ENCODE results near the gene STAT5B. TPM values are rescaled to one million over a fixed set of nuclear protein-coding genes. Genes with fewer than 3 reads are reported as not detected.

Gene STAT5B
- total and polyA plus RNA-seq, 2 of the 13 experiments (the other 11 are each of a cell fraction or from before 2014, with no cell fraction given), result 21.0 to 42.8 TPM

DNA sequence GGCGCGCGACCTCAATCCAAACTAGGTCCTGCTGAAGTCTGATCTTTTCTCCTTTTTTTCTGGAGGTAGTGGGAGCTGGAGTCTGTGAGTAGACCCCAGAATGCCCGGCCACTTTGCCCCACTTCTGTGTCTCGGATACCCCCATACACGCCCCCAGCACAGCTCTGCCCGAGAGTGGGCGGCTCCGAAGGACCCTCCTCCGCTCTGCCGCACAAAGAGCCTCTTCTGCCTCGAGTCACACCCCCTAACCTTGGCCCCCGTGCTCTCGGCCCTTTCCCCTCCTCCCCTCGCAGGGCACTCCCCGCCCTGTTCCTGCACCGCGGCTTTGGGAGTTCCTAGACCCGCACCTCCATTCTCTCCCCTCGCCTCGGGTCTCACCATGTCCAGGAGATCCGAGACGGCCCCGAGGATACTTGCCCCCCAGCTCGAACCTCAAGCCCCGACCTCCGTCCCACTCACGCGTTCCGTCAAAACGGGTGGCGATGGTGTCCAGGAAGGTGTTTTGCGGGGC is 95.7 kb downstream of the STAT5B start (continued):
- TF ChIP-seq NFYB (CRISPR knock-in tag; IDR thresholded peaks at IDR 0.05), result no peak
- peak; percentile 42; the same call in 1 of the 2 replicates for TF ChIP-seq ZNF724P (CRISPR knock-in tag; IDR thresholded peaks at IDR 0.05; ENCODE audit: borderline replicate concordance)
- TF ChIP-seq ZNF547 (CRISPR knock-in tag; IDR thresholded peaks at IDR 0.05), result no peak
- no peak for TF ChIP-seq HOXA5 (CRISPR knock-in tag; IDR thresholded peaks at IDR 0.05)
- TF ChIP-seq, protein P1, sequence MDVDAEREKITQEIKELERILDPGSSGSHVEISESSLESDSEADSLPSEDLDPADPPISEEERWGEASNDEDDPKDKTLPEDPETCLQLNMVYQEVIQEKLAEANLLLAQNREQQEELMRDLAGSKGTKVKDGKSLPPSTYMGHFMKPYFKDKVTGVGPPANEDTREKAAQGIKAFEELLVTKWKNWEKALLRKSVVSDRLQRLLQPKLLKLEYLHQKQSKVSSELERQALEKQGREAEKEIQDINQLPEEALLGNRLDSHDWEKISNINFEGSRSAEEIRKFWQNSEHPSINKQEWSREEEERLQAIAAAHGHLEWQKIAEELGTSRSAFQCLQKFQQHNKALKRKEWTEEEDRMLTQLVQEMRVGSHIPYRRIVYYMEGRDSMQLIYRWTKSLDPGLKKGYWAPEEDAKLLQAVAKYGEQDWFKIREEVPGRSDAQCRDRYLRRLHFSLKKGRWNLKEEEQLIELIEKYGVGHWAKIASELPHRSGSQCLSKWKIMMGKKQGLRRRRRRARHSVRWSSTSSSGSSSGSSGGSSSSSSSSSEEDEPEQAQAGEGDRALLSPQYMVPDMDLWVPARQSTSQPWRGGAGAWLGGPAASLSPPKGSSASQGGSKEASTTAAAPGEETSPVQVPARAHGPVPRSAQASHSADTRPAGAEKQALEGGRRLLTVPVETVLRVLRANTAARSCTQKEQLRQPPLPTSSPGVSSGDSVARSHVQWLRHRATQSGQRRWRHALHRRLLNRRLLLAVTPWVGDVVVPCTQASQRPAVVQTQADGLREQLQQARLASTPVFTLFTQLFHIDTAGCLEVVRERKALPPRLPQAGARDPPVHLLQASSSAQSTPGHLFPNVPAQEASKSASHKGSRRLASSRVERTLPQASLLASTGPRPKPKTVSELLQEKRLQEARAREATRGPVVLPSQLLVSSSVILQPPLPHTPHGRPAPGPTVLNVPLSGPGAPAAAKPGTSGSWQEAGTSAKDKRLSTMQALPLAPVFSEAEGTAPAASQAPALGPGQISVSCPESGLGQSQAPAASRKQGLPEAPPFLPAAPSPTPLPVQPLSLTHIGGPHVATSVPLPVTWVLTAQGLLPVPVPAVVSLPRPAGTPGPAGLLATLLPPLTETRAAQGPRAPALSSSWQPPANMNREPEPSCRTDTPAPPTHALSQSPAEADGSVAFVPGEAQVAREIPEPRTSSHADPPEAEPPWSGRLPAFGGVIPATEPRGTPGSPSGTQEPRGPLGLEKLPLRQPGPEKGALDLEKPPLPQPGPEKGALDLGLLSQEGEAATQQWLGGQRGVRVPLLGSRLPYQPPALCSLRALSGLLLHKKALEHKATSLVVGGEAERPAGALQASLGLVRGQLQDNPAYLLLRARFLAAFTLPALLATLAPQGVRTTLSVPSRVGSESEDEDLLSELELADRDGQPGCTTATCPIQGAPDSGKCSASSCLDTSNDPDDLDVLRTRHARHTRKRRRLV (CRISPR knock-in tag; IDR thresholded peaks at IDR 0.05), result no peak
- TF ChIP-seq, protein P2, sequence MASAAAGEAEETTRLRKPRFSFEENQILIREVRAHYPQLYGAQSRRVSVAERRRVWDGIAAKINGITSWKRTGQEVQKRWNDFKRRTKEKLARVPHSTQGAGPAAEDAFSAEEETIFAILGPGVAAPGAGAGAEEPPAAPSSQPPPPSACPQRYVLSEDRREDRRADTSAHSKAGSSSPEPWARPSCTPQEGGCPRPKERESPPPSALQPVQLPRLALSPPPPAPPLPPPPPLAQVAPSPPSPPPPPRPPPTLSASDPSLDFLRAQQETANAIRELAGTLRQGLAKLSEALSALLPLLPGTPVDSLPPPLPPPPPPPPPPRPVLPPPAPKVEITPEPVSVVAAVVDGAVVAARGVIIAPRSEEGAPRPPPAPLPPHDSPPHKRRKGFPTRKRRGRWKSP (CRISPR knock-in tag; IDR thresholded peaks at IDR 0.05), result peak; percentile 7; the same call in 1 of the 2 replicates
- TF ChIP-seq ZSCAN29 (CRISPR knock-in tag; conservative IDR thresholded peaks at IDR 0.05), result no peak
- 0 out of 2 replicates have a peak, but pooled peaks have one; percentile 10 for TF ChIP-seq ZBTB39 (CRISPR knock-in tag; IDR thresholded peaks at IDR 0.05)
- no peak for TF ChIP-seq TCF12 (IDR thresholded peaks at IDR 0.05)
- TF ChIP-seq TCF12 (CRISPR knock-in tag; IDR thresholded peaks at IDR 0.05), result no peak
- no peak for TF ChIP-seq RBFOX2 (IDR thresholded peaks at IDR 0.05; ENCODE audit: low read depth, low read length)
- TF ChIP-seq, protein P3, sequence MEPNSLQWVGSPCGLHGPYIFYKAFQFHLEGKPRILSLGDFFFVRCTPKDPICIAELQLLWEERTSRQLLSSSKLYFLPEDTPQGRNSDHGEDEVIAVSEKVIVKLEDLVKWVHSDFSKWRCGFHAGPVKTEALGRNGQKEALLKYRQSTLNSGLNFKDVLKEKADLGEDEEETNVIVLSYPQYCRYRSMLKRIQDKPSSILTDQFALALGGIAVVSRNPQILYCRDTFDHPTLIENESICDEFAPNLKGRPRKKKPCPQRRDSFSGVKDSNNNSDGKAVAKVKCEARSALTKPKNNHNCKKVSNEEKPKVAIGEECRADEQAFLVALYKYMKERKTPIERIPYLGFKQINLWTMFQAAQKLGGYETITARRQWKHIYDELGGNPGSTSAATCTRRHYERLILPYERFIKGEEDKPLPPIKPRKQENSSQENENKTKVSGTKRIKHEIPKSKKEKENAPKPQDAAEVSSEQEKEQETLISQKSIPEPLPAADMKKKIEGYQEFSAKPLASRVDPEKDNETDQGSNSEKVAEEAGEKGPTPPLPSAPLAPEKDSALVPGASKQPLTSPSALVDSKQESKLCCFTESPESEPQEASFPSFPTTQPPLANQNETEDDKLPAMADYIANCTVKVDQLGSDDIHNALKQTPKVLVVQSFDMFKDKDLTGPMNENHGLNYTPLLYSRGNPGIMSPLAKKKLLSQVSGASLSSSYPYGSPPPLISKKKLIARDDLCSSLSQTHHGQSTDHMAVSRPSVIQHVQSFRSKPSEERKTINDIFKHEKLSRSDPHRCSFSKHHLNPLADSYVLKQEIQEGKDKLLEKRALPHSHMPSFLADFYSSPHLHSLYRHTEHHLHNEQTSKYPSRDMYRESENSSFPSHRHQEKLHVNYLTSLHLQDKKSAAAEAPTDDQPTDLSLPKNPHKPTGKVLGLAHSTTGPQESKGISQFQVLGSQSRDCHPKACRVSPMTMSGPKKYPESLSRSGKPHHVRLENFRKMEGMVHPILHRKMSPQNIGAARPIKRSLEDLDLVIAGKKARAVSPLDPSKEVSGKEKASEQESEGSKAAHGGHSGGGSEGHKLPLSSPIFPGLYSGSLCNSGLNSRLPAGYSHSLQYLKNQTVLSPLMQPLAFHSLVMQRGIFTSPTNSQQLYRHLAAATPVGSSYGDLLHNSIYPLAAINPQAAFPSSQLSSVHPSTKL (CRISPR knock-in tag; IDR thresholded peaks at IDR 0.05), result no peak
- no peak for TF ChIP-seq ZNF616 (CRISPR knock-in tag; IDR thresholded peaks at IDR 0.05; ENCODE audit: low read depth)
- TF ChIP-seq NFKBIZ (CRISPR knock-in tag; IDR thresholded peaks at IDR 0.05), result no peak
- no peak for TF ChIP-seq HDAC1 (CRISPR knock-in tag; IDR thresholded peaks at IDR 0.05)
- TF ChIP-seq ZNF124 (CRISPR knock-in tag; IDR thresholded peaks at IDR 0.05), result no peak
- TF ChIP-seq ZNF552 (CRISPR knock-in tag; IDR thresholded peaks at IDR 0.05; ENCODE audit: borderline replicate concordance), result no peak
